ENCODE measurements around the gene MYLK4.

DNA sequence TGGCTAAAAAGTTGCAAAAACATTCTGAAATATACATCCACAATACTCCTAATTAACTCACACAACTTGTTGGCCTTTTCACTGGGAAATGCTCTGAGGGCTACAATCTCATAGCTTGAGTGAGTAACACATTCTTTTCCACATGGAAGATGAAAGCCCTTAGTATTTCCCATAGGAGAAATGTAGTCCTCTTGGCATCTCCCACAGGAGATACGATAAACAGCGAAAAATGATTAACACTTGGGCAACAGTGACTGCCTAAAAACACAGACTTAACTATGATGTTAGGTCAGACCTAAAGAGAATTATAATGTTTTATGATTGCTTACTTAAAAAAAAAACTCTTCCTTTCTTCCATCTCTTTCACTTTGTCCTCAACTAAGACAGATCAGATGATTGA, 9.0 kb downstream of the MYLK4 start:
- TF ChIP-seq POLR2A (IDR thresholded peaks at IDR 0.05): no peak
- TF ChIP-seq, protein P1, sequence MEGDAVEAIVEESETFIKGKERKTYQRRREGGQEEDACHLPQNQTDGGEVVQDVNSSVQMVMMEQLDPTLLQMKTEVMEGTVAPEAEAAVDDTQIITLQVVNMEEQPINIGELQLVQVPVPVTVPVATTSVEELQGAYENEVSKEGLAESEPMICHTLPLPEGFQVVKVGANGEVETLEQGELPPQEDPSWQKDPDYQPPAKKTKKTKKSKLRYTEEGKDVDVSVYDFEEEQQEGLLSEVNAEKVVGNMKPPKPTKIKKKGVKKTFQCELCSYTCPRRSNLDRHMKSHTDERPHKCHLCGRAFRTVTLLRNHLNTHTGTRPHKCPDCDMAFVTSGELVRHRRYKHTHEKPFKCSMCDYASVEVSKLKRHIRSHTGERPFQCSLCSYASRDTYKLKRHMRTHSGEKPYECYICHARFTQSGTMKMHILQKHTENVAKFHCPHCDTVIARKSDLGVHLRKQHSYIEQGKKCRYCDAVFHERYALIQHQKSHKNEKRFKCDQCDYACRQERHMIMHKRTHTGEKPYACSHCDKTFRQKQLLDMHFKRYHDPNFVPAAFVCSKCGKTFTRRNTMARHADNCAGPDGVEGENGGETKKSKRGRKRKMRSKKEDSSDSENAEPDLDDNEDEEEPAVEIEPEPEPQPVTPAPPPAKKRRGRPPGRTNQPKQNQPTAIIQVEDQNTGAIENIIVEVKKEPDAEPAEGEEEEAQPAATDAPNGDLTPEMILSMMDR (IDR thresholded peaks at IDR 0.05 in 4 of 5, conservative IDR thresholded peaks at IDR 0.05 in 1 of 5): no peak

All from gastrocnemius medialis (tissue), 4 donors.